HFFc6 (cell line): ENCODE measurements around the gene OR5H14. TPM values are rescaled to one million over a fixed set of nuclear protein-coding genes. Genes with fewer than 3 reads are reported as not detected.

Experiments used
- DNase-seq: peaks from one replicate; pipeline ENCODE4 v3.0.0-alpha.2; 2018
- H3K27ac Mint-ChIP-seq: 2 replicates; pipeline ENCODE4 v1.8.0; 2020; ENCODE audit warnings: mild to moderate bottlenecking, mixed read lengths
- H3K27me3 Mint-ChIP-seq: 2 replicates; pipeline ENCODE4 v1.8.0; 2021; ENCODE audit warnings: mild to moderate bottlenecking, moderate library complexity, mixed read lengths; ENCODE audit not compliant: insufficient read depth
- H3K36me3 Mint-ChIP-seq: 2 replicates; pipeline ENCODE4 v1.8.0; 2021; ENCODE audit warnings: low read depth, mixed read lengths
- H3K4me1 Mint-ChIP-seq: 2 replicates; pipeline ENCODE4 v1.8.0; 2020; ENCODE audit warnings: low read depth, mixed read lengths
- H3K4me3 Mint-ChIP-seq: 2 replicates; pipeline ENCODE4 v1.8.0; 2020; ENCODE audit warnings: mild to moderate bottlenecking, moderate library complexity, mixed read lengths
- H3K9me3 Mint-ChIP-seq: 2 replicates; pipeline ENCODE4 v1.8.0; 2020; ENCODE audit warnings: mild to moderate bottlenecking, mixed read lengths
- long read RNA-seq: library from polyadenylated mRNA; unstranded; transcript quantifications from one replicate; pipeline ENCODE4 v2.0.0, GENCODE V29; 2019
- total RNA-seq, 6 experiments: library from RNA; stranded (reverse); fragmentation: NEBNext Ultra II Directional; extraction: Animal tissue kit (Norgen Biotek cat#: 25700); gene quantifications; 2 replicates in 1 of 6; 3 replicates in 5 of 6; pipeline ENCODE4 v1.2.3, GENCODE V29; 2021
- TF ChIP-seq, protein P1 (sequence below): fragments of 200-600 bp; sonication (generic); IDR thresholded peaks from 2 replicates; pipeline ENCODE4 v1.5.0; 2021; ENCODE audit warnings: antibody characterized with exemption, mild to moderate bottlenecking

OR5H14 gene
- total RNA-seq = not detected
- long read RNA-seq = 0 reads

DNA sequence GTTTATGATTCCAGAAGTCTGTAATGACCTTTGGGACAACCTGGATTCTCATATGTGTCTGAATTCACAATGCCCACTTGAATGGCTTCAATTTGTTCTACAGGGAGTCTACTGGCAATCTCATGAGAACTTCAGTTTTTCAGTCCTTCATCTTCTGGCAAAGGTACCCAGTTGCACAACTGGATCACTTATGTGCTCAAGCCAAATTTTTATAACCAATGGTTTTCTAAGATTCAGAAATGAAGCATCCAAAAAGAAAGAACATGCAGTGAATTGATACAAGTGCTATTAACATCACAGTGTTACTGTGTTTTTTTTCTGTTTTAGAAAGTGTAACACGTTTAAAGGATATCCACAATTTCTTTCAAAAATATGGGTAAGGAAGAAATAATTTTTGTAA is at the start of gene OR5H14:
OR5H14 (plus strand) TSS at position 301 of the 400 bp plus-strand sequence. CDS start 1,907 bp downstream, outside the sequence.
- Mint-ChIP-seq H3K27me3 (no peaks in the 10 kb centered on the region; the same call in 1 of the 2 replicates), H3K27ac (no peak within 1 kb of the TSS), H3K4me3 (no peak within 1 kb of the TSS), H3K36me3 (no peaks in the 10 kb centered on the region), H3K9me3 (peaks cover 13% of the 10 kb centered on the region), H3K4me1 (no peaks in the 10 kb centered on the region)
- DNase-seq = no peak
- TF ChIP-seq, protein P1, sequence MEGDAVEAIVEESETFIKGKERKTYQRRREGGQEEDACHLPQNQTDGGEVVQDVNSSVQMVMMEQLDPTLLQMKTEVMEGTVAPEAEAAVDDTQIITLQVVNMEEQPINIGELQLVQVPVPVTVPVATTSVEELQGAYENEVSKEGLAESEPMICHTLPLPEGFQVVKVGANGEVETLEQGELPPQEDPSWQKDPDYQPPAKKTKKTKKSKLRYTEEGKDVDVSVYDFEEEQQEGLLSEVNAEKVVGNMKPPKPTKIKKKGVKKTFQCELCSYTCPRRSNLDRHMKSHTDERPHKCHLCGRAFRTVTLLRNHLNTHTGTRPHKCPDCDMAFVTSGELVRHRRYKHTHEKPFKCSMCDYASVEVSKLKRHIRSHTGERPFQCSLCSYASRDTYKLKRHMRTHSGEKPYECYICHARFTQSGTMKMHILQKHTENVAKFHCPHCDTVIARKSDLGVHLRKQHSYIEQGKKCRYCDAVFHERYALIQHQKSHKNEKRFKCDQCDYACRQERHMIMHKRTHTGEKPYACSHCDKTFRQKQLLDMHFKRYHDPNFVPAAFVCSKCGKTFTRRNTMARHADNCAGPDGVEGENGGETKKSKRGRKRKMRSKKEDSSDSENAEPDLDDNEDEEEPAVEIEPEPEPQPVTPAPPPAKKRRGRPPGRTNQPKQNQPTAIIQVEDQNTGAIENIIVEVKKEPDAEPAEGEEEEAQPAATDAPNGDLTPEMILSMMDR = no peak

DNA sequence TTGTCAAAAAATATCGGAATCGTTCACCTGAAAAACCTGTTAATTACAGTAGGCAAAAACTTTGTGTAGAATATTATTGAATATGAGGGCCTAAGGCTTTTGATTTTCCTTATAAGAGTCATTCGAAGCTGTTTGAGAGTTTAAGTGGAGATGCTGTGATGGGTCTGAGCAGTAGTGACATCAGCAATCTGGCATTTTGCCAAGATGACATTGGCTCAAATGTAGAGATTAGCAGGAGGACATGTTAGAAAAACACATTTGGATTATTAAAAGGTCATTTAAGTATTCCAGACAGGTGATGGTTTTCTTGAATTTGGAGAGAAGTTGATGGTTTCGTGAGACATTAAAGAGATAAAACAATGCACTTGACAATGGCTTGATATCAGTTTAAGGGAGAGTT is 47.4 kb upstream of the OR5H14 start:
- TF ChIP-seq, protein P1 = no peak
- DNase-seq = no peak
- no peak overlapping the region for H3K4me3 Mint-ChIP-seq
- H3K9me3 Mint-ChIP-seq = peaks cover 8% of the 10 kb centered on the region
- no peaks in the 10 kb centered on the region for H3K27me3 Mint-ChIP-seq
- H3K36me3 Mint-ChIP-seq = no peaks in the 10 kb centered on the region
- no peaks in the 10 kb centered on the region for H3K4me1 Mint-ChIP-seq
- no peak overlapping the region for H3K27ac Mint-ChIP-seq

DNA sequence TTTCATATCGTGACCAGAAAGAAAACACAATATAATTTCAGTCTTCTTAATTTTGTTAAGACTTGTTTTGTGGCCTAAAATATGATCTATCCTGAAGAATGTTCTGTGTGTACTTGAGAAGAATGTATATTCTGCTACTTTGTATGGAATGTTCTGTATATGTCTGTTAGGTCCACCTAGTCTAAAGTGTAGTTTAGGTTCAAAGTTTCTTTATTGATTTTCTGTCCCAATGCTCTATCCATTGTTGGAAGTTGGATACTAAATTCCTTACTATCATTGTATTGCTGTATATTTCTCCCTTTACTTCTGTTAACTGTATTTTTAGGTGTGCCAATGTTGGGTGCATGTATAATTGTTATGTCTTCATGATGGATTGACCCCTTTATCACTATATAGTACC is 39.1 kb upstream of the OR5H14 start:
- Mint-ChIP-seq H3K36me3 (no peaks in the 10 kb centered on the region), H3K27ac (no peak overlapping the region), H3K27me3 (no peaks in the 10 kb centered on the region), H3K4me3 (no peak overlapping the region), H3K9me3 (peaks cover 37% of the 10 kb centered on the region), H3K4me1 (no peaks in the 10 kb centered on the region)
- TF ChIP-seq, protein P1 = no peak
- DNase-seq = no peak

DNA sequence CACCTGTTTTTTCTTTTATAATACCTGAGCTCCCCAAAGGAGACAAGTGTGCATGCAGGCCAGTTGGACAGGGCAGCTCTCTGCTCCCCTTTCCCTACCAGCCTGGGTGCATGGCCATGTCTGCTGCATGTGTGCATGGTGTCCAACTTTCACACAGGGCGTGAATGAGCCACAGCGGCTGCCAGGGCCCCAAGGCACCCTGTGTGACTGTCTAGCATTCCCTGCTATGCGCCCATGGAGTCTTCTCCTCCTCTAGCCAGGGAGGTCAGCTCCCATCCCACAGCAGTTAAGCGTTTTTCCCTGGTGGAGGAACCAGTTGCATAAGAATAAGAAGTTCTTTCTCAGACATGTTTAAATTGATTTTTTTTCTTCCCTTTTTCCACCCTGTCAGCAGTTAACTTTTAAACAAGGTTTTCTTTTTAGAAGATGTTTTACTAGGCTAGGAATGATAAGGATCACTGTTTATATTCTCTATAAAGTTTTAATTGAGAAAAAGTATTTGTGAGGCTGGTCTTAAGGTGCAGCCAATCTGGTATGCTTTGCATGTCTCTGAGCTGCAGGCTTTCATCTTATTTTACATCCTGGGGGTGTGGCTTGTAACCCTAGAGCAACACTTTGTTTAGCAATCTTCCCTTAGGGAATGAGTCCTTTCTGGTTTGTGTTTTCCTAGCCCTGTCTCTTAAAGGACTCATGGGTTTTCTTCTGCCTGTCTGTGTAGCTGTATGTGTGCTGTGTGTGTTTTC is 37.3 kb upstream of the OR5H14 start:
- no peaks in the 10 kb centered on the region for H3K4me1 Mint-ChIP-seq
- TF ChIP-seq, protein P1 = no peak
- H3K27ac Mint-ChIP-seq = no peak overlapping the region
- no peaks in the 10 kb centered on the region for H3K27me3 Mint-ChIP-seq
- H3K36me3 Mint-ChIP-seq = no peaks in the 10 kb centered on the region
- H3K4me3 Mint-ChIP-seq = no peak overlapping the region
- DNase-seq = no peak
- H3K9me3 Mint-ChIP-seq = peaks cover 37% of the 10 kb centered on the region

DNA sequence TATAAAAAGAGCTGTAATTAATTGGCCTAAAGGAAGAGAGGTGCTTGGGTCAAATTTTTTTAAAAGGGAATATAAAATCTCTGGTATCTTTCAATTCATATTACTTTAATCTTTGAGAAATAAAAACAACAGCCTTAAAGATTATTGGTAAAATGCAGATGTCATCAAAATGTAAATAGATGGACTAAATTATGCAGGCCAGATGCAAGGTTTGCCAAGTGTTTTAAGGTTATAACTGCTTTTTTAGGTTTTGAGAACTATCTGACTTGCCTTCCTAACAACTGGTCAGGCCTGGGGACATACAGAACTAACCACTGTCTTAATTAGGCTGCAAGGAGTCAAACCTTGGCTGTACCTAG is 36.8 kb upstream of the OR5H14 start:
- H3K9me3 Mint-ChIP-seq = peaks cover 34% of the 10 kb centered on the region
- no peaks in the 10 kb centered on the region for H3K27me3 Mint-ChIP-seq
- DNase-seq = no peak
- no peaks in the 10 kb centered on the region for H3K4me1 Mint-ChIP-seq
- no peaks in the 10 kb centered on the region for H3K36me3 Mint-ChIP-seq
- no peak overlapping the region for H3K27ac Mint-ChIP-seq
- TF ChIP-seq, protein P1 = no peak
- no peak overlapping the region for H3K4me3 Mint-ChIP-seq
